HL-60 (cell line): Measurements from ENCODE around the gene CCL3.

Experiments
- DNase-seq, 2 experiments: peaks; one replicate each; pipeline ENCODE4 v3.0.0-alpha.2; 2010 to 2020; ENCODE audit warnings: low read depth in 1 of 2, low spot score in 1 of 2
- H3K27ac ChIP-seq: fragments of 250-450 bp; sonication (Bioruptor Pico); replicated peaks from 2 replicates; pipeline ENCODE4 v1.5.1; 2020; ENCODE audit warnings: mild to moderate bottlenecking, moderate library complexity
- H3K27me3 ChIP-seq: fragments of 250-450 bp; sonication (Bioruptor Pico); 2 replicates; pipeline ENCODE4 v1.5.1; 2021; ENCODE audit warnings: mild to moderate bottlenecking, moderate library complexity; ENCODE audit not compliant: insufficient read depth, poor library complexity, severe bottlenecking
- H3K4me3 ChIP-seq: replicated peaks from 2 replicates; pipeline ENCODE4 v1.5.1; 2011; ENCODE audit warnings: mild to moderate bottlenecking, control low read depth, low read length; ENCODE audit not compliant: insufficient read depth
- CTCF ChIP-seq: IDR thresholded peaks from one replicate; pipeline ENCODE4 v1.5.1; 2011; ENCODE audit warnings: low read length, control low read depth, inconsistent platforms; ENCODE audit not compliant: insufficient read depth
- GABPA ChIP-seq: IDR thresholded peaks from 2 replicates; pipeline ENCODE4 v1.6.1; 2012; ENCODE audit warnings: low read depth
- POLR2AphosphoS5 ChIP-seq: IDR thresholded peaks from 2 replicates; pipeline ENCODE4 v1.6.1; 2012; ENCODE audit warnings: low read depth
- REST ChIP-seq: IDR thresholded peaks from 2 replicates; pipeline ENCODE4 v1.6.1; 2012; ENCODE audit warnings: low read depth; ENCODE audit not compliant: insufficient replicate concordance
- SPI1 ChIP-seq: IDR thresholded peaks from 2 replicates; pipeline ENCODE4 v1.6.1; 2012; ENCODE audit warnings: low read depth, mild to moderate bottlenecking, borderline replicate concordance

Gene CCL3

GRCh38 chr17:36063786-36064541 is 26.0 kb downstream of the CCL3 start, which contains the start of gene CCL18:
TSS of gene CCL18 (plus strand) at chr17:36064272. CDS start at chr17:36064343, 71 bp downstream.
- no peak for TF ChIP-seq REST
- TF ChIP-seq SPI1 = no peak
- no peak for TF ChIP-seq POLR2AphosphoS5
- TF ChIP-seq CTCF = no peak
- no peak for TF ChIP-seq GABPA
- Histone ChIP-seq H3K27me3 (no peaks in the 10 kb centered on the region), H3K4me3 (no peak within 1 kb of the TSS), H3K27ac (no peak within 1 kb of the TSS)
- DNase-seq = no peak

- Histone ChIP-seq H3K4me3 (no peak overlapping the region), H3K27me3 (no peaks in the 10 kb centered on the region), H3K27ac (no peak overlapping the region)
- no peak for DNase-seq
- TF ChIP-seq GABPA (no peak), REST (no peak), CTCF (no peak), POLR2AphosphoS5 (no peak), SPI1 (no peak)
Measured at GRCh38 chr17:36060816-36061215, 29.1 kb downstream of the CCL3 start.

- Histone ChIP-seq H3K27ac (no peak overlapping the region), H3K27me3 (no peaks in the 10 kb centered on the region), H3K4me3 (no peak overlapping the region)
- peak in 1 of 2 experiments; percentile 14 for DNase-seq
- TF ChIP-seq GABPA (no peak), REST (no peak), POLR2AphosphoS5 (no peak)
Measured at GRCh38 chr17:36059406-36059805, 30.5 kb downstream of the CCL3 start.
